Thyroid gland (tissue), 4 donors: ENCODE data around the gene NAB1.

Source experiments
- CTCF ChIP-seq, 6 experiments: fragments of 200-600 bp in 3 of 6; fragments of 450-650 bp in 3 of 6; sonication (generic) in 3 of 6; IDR thresholded peaks; one replicate each; pipeline ENCODE4 v1.5.1; 2016 to 2019; ENCODE audit warnings: antibody characterized with exemption in 6 of 6, mild to moderate bottlenecking in 2 of 6, inconsistent platforms in 1 of 6, moderate library complexity in 1 of 6
- POLR2A ChIP-seq, 2 donors: fragments of 450-650 bp; IDR thresholded peaks; one replicate each; pipeline ENCODE4 v1.6.1; 2017; ENCODE audit warnings: antibody characterized with exemption in 2 of 2, mild to moderate bottlenecking in 2 of 2, moderate library complexity in 1 of 2

GRCh38 chr2:190694479-190694878 is 45.6 kb downstream of the NAB1 start:
- TF ChIP-seq CTCF (IDR thresholded peaks at IDR 0.05) (no peak), POLR2A (IDR thresholded peaks at IDR 0.05) (no peak)
